HEK293T (cell line): Measurements from ENCODE around the gene NYNRIN.

Experiments
- ELF4 ChIP-seq: fragments of 450-650 bp; IDR thresholded peaks from 2 replicates; pipeline ENCODE4 v1.6.1; 2017; ENCODE audit warnings: antibody characterized with exemption
- FOXK2 ChIP-seq: fragments of 450-650 bp; IDR thresholded peaks from 2 replicates; pipeline ENCODE4 v1.6.1; 2016; ENCODE audit warnings: mild to moderate bottlenecking
- FOXM1 ChIP-seq: fragments of 450-650 bp; IDR thresholded peaks from 2 replicates; pipeline ENCODE4 v1.6.1; 2017; ENCODE audit warnings: mild to moderate bottlenecking, borderline replicate concordance

DNA sequence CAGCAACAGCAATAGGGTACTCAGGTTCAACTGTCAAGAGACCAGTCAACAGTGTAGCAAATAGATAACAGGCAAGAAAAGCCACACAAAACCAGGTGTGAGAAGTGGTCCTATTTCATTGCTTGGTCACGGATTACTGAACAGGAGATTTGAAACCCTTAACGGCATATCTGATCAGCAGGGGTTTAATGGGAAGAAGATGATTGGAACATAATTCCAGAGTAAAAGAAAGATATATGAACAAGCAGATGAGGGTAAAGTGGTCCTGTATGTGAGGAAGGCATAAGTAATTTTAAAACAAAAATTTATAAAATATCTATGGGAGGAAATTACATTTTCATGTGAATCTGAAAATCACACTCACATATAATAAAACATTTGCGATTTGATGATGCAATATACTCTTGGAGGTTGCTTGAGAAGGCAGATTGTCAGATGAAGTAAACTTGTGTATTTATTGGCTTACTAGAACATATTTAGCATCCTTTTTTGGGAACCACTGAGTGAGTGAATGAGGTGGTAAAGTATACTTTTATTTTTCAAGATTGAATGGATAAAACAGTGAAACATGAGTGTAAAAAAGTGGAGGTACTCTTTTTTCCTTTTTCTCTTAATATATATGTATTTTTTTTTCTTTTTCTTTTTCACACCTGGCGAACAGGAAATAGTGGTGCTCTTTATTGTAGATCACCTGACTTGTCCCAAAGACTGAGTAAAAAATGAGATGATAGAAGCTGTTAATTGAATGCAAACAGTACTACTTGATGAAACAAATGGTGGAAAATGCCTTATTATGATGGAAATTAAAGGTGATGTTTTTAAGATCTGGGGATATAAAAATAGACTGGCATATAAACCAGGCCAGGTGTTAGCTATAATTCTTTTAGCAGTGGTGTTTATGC, 65.3 kb downstream of the NYNRIN start:
- TF ChIP-seq FOXK2 (no peak), ELF4 (no peak), FOXM1 (no peak)
